GM10266 (cell line): ENCODE measurements around the gene IL1R1.

Source experiments
- DNase-seq: peaks from one replicate; pipeline ENCODE4 v3.0.0; 2012; ENCODE audit errors: extremely low spot score
- TF ChIP-seq, protein P1 (sequence below): IDR thresholded peaks from 2 replicates; pipeline ENCODE4 v1.5.1; 2012; ENCODE audit warnings: mild to moderate bottlenecking, low read depth; ENCODE audit not compliant: control insufficient read depth, insufficient read depth; ENCODE audit errors: missing control alignments

IL1R1 gene

DNA sequence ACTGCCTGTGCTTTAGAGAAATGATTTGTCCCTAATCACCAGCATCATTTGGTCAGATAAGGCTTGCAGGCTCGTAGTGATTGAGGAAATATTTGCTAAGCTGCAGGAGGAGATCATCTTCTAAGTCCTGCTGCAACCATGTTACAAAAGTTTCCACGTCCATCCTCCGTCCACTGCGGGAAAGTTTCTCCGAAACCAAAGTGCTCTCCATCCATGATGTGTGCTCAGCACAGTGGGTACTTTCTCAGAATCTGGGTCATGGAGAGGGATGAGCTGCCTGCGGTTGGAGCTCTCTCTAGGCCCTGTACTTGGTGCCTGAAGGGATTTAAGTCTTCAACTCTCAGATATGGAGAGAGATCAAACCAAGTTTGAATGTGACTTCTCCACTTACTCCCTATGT lies 83.6 kb downstream of the IL1R1 start:
- DNase-seq, result no peak
- TF ChIP-seq, protein P1, sequence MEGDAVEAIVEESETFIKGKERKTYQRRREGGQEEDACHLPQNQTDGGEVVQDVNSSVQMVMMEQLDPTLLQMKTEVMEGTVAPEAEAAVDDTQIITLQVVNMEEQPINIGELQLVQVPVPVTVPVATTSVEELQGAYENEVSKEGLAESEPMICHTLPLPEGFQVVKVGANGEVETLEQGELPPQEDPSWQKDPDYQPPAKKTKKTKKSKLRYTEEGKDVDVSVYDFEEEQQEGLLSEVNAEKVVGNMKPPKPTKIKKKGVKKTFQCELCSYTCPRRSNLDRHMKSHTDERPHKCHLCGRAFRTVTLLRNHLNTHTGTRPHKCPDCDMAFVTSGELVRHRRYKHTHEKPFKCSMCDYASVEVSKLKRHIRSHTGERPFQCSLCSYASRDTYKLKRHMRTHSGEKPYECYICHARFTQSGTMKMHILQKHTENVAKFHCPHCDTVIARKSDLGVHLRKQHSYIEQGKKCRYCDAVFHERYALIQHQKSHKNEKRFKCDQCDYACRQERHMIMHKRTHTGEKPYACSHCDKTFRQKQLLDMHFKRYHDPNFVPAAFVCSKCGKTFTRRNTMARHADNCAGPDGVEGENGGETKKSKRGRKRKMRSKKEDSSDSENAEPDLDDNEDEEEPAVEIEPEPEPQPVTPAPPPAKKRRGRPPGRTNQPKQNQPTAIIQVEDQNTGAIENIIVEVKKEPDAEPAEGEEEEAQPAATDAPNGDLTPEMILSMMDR, result no peak

DNA sequence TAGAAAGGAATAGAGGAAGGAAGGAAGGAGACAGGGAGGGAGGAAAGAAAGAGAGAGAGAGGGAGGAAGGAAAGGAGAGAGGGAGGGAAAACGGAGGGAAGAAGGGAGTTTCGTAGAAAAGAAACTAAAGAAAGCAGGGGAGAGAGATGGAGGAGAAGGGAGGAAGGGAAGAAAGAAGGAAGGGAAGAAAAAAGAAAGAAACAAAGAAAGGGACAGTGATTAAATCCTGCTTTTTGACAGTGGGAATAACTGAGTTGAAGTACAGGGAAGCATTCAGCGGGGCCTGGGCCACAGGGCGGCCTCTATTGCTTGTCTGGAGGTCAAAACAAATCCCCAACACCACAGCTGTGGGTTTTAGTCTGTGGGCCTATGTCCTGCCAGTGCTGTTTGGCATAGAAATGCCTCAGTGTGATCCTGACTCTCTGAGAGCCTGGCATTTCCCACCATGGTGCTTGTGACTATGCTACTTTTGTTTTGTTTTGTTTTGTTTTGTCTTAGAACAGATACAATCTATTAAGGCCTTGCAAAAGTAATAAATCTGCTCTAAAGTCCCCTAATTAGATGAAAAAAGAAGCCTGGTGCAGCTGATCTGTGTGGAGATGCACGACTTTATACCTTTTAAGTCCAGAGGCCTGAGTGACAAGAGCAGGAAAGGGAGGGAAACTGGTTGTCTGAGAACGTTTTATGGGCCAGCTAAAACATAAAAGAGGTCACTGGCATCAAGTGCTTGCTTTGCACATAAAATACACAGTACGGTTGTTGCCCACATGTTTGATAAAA lies 84.3 kb downstream of the IL1R1 start:
- no peak for DNase-seq
- TF ChIP-seq, protein P1, result no peak

DNA sequence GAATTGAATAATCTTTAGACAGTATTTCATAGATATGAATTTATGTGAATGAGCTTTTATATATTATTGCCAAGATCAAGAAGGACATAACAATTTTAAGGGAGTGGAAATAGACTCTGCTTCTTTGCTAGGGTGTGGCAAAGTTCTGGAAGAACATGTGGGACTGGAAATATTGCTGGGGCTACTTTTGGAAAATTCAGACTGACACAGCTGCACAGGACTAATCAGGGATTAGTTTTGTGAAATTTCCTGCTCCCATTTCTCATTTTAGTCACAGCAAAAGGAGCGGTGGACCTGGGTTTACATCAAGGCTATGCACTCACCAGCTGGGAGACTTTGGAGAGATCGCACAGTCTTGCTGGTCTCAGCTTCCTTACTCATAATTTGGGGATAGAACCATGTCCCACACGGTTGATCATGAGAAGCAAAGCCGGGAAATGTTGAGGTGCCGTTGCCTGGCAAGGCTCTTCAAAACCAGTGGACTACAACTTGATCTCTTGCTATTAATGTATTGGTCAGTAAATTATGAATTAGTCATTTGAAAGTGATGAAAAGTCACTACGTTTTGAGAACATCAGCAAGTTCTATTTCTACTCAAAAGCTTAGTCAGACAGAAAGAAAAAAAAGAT lies 86.7 kb downstream of the IL1R1 start:
- DNase-seq, result no peak
- TF ChIP-seq, protein P1, result no peak
